GM12873 (cell line): ENCODE measurements around the gene NEDD4L.

ENCODE experiments used
- TF ChIP-seq, protein P1 (sequence below): IDR thresholded peaks from 2 replicates; pipeline ENCODE4 v1.5.1; 2012; ENCODE audit warnings: low read depth, mild to moderate bottlenecking, moderate library complexity, low read length, control low read depth; ENCODE audit not compliant: insufficient read depth; ENCODE audit errors: missing control alignments

Gene NEDD4L

GRCh38 chr18:58263055-58263957, 219.3 kb downstream of the NEDD4L start:
- TF ChIP-seq, protein P1, sequence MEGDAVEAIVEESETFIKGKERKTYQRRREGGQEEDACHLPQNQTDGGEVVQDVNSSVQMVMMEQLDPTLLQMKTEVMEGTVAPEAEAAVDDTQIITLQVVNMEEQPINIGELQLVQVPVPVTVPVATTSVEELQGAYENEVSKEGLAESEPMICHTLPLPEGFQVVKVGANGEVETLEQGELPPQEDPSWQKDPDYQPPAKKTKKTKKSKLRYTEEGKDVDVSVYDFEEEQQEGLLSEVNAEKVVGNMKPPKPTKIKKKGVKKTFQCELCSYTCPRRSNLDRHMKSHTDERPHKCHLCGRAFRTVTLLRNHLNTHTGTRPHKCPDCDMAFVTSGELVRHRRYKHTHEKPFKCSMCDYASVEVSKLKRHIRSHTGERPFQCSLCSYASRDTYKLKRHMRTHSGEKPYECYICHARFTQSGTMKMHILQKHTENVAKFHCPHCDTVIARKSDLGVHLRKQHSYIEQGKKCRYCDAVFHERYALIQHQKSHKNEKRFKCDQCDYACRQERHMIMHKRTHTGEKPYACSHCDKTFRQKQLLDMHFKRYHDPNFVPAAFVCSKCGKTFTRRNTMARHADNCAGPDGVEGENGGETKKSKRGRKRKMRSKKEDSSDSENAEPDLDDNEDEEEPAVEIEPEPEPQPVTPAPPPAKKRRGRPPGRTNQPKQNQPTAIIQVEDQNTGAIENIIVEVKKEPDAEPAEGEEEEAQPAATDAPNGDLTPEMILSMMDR: no peak

DNA sequence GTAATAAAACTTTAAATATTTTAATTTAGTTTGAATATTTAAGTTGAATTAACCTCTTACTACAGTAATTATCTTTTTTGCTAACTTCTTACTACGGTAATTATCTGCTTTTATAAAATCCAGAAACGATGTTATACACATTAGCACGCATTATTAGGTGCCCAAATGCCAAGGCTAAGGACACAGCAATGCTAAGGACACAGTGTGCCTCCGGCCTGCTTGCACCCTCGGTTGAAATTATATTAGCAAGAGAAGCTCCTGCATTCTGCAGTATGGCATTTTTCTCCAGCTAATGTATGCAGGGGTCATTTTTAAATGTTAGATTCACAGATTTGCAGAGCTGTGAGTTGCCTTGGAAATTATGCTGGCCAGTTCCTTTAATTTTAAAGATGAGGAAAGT, 220.0 kb downstream of the NEDD4L start:
- TF ChIP-seq, protein P1: no peak

DNA sequence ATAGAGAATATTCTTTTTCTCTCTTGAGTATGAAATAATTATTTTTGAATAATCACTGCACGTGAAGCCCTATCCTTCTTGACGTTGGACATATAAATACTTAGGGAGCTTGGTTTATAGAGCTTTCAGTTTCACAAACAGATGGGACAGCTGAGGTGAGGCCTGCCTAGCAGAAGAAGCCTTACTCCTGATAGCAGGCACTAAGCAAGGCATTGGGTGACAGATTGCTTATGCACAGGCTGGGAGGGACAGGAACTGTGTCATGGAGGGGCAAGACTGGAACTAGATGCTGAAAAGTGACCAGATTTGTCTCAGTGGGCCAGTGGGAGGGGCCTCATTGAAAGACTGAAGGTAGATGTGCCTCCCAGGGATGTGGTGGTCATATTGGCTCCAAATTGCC, 220.8 kb downstream of the NEDD4L start:
- TF ChIP-seq, protein P1: no peak

DNA sequence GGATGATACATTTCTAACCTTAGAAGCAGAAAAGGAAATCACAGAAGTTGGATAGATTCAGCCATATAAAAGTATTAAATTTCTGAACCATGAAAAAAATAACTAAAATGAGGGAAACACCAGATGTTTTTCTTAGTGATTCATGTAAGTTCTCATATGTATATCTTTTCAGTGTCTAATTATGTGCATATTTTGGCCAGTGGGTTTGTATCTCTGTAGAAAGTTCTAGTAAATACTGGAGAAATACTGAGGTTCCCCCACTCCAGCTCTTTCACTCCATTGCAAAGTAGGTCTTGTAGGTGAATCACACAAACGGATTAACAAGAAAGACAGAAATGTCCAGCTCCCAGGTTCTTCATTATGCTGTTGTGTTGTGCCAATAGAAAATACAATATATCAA, 222.3 kb downstream of the NEDD4L start:
- TF ChIP-seq, protein P1: no peak

GRCh38 chr18:58267493-58267892, 223.5 kb downstream of the NEDD4L start:
- TF ChIP-seq, protein P1: no peak

GRCh38 chr18:58268849-58269248, 224.8 kb downstream of the NEDD4L start:
- TF ChIP-seq, protein P1: no peak

GRCh38 chr18:58269931-58270330, 225.9 kb downstream of the NEDD4L start:
- TF ChIP-seq, protein P1: no peak
